Progenitor cell of endocrine pancreas (in vitro differentiated cells): Measurements from ENCODE around the gene PRKAA2. TPM values are rescaled to one million over a fixed set of nuclear protein-coding genes. Genes with fewer than 3 reads are reported as not detected.

Source experiments
- DNase-seq: peaks from one replicate; pipeline ENCODE4 v3.0.0; 2021; ENCODE audit warnings: low spot score; ENCODE audit not compliant: unreplicated experiment
- H3K27ac Mint-ChIP-seq: 2 replicates; pipeline ENCODE4 v1.8.0; 2021; ENCODE audit warnings: mild to moderate bottlenecking, moderate library complexity, mixed read lengths
- H3K27me3 Mint-ChIP-seq: 2 replicates; pipeline ENCODE4 v1.8.0; 2021; ENCODE audit warnings: mixed read lengths
- H3K36me3 Mint-ChIP-seq: 2 replicates; pipeline ENCODE4 v1.8.0; 2022; ENCODE audit warnings: mixed read lengths; ENCODE audit not compliant: insufficient read depth
- H3K4me1 Mint-ChIP-seq: 2 replicates; pipeline ENCODE4 v1.8.0; 2021; ENCODE audit warnings: low read depth, mixed read lengths
- H3K4me3 Mint-ChIP-seq: 2 replicates; pipeline ENCODE4 v1.8.0; 2021; ENCODE audit warnings: low read depth, mild to moderate bottlenecking, moderate library complexity, mixed read lengths
- H3K9me3 Mint-ChIP-seq: 2 replicates; pipeline ENCODE4 v1.8.0; 2021; ENCODE audit warnings: low read depth, mixed read lengths
- total RNA-seq: library from RNA; stranded (reverse); gene quantifications from 2 replicates; pipeline ENCODE4 v1.2.1, GENCODE V29; 2021
- TF ChIP-seq, protein P1 (sequence below): fragments of 200-600 bp; sonication (generic); IDR thresholded peaks from one replicate; pipeline ENCODE4 v1.5.0; 2021; ENCODE audit warnings: antibody characterized with exemption, mild to moderate bottlenecking; ENCODE audit not compliant: unreplicated experiment

Gene PRKAA2
- total RNA-seq, 1 donor from 2014 or later, result 8.6 TPM

DNA sequence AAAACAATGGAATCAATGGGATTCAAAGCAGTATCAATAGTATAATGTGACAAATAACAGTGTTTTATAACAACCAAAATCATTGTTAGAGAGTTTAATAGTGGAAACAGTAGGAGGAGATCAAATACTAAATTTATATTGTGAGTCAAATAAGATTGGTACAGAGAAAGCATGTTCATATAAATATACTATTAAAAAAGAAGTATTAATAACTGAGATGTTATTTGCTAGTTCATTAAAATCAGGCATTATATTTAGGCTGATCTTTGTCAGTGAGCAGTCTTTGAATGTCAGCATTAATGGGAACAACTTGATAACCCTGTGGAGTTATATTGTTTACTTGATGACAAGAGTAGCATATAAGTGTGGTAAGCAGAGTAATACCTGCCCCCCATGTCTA, 30.6 kb downstream of the PRKAA2 start:
- no peak for DNase-seq
- Mint-ChIP-seq H3K27ac (no peak overlapping the region), H3K4me3 (no peak overlapping the region), H3K36me3 (peaks cover 15% of the 10 kb centered on the region), H3K27me3 (no peaks in the 10 kb centered on the region), H3K4me1 (no peaks in the 10 kb centered on the region), H3K9me3 (peaks cover 3% of the 10 kb centered on the region)
- TF ChIP-seq, protein P1, sequence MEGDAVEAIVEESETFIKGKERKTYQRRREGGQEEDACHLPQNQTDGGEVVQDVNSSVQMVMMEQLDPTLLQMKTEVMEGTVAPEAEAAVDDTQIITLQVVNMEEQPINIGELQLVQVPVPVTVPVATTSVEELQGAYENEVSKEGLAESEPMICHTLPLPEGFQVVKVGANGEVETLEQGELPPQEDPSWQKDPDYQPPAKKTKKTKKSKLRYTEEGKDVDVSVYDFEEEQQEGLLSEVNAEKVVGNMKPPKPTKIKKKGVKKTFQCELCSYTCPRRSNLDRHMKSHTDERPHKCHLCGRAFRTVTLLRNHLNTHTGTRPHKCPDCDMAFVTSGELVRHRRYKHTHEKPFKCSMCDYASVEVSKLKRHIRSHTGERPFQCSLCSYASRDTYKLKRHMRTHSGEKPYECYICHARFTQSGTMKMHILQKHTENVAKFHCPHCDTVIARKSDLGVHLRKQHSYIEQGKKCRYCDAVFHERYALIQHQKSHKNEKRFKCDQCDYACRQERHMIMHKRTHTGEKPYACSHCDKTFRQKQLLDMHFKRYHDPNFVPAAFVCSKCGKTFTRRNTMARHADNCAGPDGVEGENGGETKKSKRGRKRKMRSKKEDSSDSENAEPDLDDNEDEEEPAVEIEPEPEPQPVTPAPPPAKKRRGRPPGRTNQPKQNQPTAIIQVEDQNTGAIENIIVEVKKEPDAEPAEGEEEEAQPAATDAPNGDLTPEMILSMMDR, result no peak

DNA sequence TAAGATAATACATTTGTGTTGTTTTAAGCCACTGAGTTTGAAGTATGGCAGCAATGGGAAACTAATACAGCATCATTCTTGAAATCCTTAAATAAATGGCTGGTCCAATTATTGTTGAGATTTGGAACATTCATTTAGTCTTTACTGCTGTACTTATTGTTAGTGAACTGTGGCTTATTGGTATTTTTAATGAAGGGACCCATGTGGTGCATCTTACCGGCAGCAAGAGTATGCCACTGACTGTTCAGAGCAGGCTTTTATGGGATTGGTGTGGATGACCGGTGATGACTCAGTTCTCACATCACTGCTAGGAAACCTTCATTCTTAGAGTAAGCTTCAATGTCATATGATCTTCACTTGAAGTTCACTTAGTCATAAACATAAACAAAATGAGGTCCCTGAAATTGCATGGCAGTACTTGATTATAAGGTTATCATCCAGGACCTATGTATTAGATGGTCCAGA, 31.5 kb downstream of the PRKAA2 start:
- H3K27me3 Mint-ChIP-seq, result no peaks in the 10 kb centered on the region
- peaks cover 3% of the 10 kb centered on the region for H3K9me3 Mint-ChIP-seq
- H3K27ac Mint-ChIP-seq, result no peak overlapping the region
- no peaks in the 10 kb centered on the region for H3K4me1 Mint-ChIP-seq
- DNase-seq, result no peak
- no peak overlapping the region for H3K4me3 Mint-ChIP-seq
- peaks cover 18% of the 10 kb centered on the region for H3K36me3 Mint-ChIP-seq
- TF ChIP-seq, protein P1, result no peak

DNA sequence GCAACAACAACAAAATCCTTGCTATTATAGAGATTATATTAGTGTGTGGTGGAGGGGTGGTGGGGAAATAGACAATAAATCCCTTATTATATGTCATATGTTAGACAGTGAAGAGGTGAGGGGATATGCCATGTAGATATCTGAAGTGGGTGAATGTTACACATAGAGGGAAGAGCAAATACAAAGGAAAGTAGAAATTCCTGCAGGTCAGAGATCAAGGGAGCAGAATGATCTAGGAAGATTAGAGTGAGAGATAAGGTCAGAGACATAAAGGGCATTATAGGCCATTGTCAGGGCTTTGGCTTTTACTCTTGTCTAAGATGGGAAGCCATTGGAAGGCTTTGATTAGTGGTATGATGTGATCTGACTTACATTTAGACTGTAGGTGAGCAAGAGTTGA, 38.5 kb downstream of the PRKAA2 start:
- no peak overlapping the region for H3K4me3 Mint-ChIP-seq
- TF ChIP-seq, protein P1, result no peak
- no peak overlapping the region for H3K27ac Mint-ChIP-seq
- no peak for DNase-seq
- H3K4me1 Mint-ChIP-seq, result peaks cover 2% of the 10 kb centered on the region
- no peaks in the 10 kb centered on the region for H3K9me3 Mint-ChIP-seq
- H3K36me3 Mint-ChIP-seq, result peaks cover 15% of the 10 kb centered on the region
- no peaks in the 10 kb centered on the region for H3K27me3 Mint-ChIP-seq

DNA sequence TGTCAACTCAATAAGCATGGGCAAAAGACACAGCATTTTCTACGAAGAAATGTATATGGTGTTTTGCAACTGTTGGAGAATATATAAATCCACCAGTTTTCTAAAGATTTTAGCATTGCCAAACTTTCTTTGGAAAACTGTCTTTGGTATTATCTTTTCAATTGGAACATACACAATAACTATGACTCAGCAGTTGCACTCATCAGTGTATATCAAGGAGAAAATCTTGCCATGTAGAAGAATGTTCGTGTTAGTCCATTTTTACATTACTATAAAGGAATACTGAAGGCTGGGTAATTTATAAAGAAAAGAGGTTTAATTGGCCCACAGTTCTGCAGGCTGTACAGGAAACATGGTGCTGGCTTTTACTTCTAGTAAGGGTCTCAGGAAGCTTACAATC, 41.1 kb downstream of the PRKAA2 start:
- DNase-seq, result no peak
- no peak overlapping the region for H3K4me3 Mint-ChIP-seq
- peak overlapping the region; percentile 11 for H3K27ac Mint-ChIP-seq
- H3K36me3 Mint-ChIP-seq, result no peaks in the 10 kb centered on the region
- H3K9me3 Mint-ChIP-seq, result no peaks in the 10 kb centered on the region
- H3K4me1 Mint-ChIP-seq, result peaks cover 2% of the 10 kb centered on the region
- TF ChIP-seq, protein P1, result no peak
- no peaks in the 10 kb centered on the region for H3K27me3 Mint-ChIP-seq

DNA sequence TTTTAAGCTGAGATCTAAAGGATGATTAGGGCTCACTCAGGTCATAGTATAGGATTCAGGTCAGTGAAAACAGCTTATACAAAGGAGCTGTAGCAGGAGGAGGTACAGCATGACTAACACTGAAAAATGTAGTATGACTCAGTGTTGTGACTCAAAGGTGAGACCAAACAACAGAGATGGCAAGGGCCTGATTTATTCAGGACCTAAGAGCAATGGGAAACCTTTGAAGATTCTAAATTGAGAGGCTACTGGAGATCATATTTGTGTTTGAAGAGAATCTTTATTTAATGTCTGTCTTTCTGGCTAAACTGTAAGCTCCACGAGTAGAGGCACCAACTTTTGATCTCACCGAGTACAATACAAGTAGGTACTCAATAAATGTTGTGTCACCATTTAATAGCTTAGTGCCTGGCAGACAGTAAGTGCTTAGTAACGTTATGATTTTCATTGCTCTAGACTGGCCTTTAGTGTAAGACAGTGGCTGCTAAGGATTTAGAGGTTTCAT, 43.5 kb downstream of the PRKAA2 start:
- TF ChIP-seq, protein P1, result no peak
- Mint-ChIP-seq H3K4me3 (no peak overlapping the region), H3K27me3 (no peaks in the 10 kb centered on the region), H3K4me1 (peaks cover 2% of the 10 kb centered on the region), H3K27ac (peak overlapping the region; percentile 33), H3K9me3 (no peaks in the 10 kb centered on the region), H3K36me3 (no peaks in the 10 kb centered on the region)
- DNase-seq, result no peak
